ENCODE results near the gene RPP25L. TPM values are rescaled to one million over a fixed set of nuclear protein-coding genes. Genes with fewer than 3 reads are reported as not detected.

The RPP25L gene
- total RNA-seq, 1 donor from 2014 or later: 16.2 TPM

DNA sequence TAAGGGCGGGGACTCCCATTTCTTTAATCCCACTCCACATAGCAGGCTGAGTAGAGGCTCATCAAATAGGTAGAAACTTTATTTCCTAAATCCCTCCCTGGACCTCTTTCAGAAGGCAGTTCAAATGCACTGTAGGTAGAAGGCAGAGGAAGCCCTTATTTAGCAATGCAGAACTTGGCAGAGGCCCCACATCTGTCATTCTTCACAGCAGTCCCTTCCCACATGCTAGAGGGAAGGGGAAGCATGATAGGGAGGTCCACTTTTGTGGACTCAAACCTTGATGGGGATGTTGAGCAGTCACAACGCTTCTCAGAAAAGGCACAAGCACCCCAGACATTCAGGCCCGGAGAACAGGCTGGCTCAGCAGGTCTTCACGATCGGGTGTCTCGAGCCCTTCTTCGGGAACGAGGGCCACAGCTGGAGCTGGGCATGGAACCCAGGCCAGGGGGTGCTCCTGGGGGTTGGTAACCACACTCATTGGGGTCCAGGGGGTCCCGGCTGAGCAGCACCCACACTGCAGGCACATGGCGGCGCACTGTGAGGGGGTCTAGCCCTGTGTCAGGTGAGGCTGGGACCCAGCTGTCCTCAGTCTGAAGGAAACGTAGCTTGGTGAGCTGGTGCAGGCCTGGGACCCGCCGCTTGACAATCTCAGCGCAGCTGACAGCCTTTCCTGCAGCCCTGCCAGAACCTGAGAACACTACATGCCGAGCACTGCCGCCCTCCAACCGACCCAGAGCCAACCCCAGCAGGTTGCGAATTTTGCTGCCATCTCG lies 1.3 kb downstream of the RPP25L start:
- Mint-ChIP-seq H3K9me3 (ENCODE audit: unreplicated experiment) (no peaks in the 10 kb centered on the region), H3K27ac (ENCODE audit: unreplicated experiment) (no peak overlapping the region), H3K36me3 (ENCODE audit: unreplicated experiment) (peaks cover 5% of the 10 kb centered on the region), H3K4me1 (ENCODE audit: unreplicated experiment) (peaks cover 19% of the 10 kb centered on the region), H3K27me3 (ENCODE audit: unreplicated experiment) (no peaks in the 10 kb centered on the region), H3K4me3 (ENCODE audit: unreplicated experiment) (peak overlapping the region; percentile 26)
- no peak for DNase-seq (ENCODE audit: extremely low spot score, unreplicated experiment)
- TF ChIP-seq, protein P1, sequence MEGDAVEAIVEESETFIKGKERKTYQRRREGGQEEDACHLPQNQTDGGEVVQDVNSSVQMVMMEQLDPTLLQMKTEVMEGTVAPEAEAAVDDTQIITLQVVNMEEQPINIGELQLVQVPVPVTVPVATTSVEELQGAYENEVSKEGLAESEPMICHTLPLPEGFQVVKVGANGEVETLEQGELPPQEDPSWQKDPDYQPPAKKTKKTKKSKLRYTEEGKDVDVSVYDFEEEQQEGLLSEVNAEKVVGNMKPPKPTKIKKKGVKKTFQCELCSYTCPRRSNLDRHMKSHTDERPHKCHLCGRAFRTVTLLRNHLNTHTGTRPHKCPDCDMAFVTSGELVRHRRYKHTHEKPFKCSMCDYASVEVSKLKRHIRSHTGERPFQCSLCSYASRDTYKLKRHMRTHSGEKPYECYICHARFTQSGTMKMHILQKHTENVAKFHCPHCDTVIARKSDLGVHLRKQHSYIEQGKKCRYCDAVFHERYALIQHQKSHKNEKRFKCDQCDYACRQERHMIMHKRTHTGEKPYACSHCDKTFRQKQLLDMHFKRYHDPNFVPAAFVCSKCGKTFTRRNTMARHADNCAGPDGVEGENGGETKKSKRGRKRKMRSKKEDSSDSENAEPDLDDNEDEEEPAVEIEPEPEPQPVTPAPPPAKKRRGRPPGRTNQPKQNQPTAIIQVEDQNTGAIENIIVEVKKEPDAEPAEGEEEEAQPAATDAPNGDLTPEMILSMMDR (IDR thresholded peaks at IDR 0.05): no peak

DNA sequence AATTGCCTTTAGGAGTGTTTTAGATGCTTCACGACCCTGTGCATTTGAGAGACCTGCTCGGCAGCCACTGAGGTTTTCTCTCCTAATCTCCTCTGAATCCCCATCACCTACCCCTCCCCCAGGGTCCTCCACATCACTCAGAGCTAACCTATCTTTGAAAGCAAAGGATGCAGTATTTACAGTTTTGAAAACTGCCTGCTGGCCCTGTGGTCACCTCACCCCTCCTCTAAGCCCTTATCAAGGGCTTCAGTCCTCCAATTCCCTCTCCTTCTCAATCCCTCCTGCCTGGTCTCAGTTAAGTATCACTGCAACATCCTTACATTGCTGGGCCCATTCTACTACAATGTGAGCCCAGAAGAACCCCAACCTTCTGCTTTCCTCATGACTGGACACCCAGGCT lies 4.6 kb downstream of the RPP25L start:
- no peaks in the 10 kb centered on the region for H3K9me3 Mint-ChIP-seq (ENCODE audit: unreplicated experiment)
- TF ChIP-seq, protein P1 (IDR thresholded peaks at IDR 0.05): no peak
- no peak overlapping the region for H3K4me3 Mint-ChIP-seq (ENCODE audit: unreplicated experiment)
- H3K4me1 Mint-ChIP-seq (ENCODE audit: unreplicated experiment): peaks cover 12% of the 10 kb centered on the region
- no peak overlapping the region for H3K27ac Mint-ChIP-seq (ENCODE audit: unreplicated experiment)
- H3K27me3 Mint-ChIP-seq (ENCODE audit: unreplicated experiment): peaks cover 11% of the 10 kb centered on the region
- H3K36me3 Mint-ChIP-seq (ENCODE audit: unreplicated experiment): no peaks in the 10 kb centered on the region
- DNase-seq (ENCODE audit: extremely low spot score, unreplicated experiment): no peak

DNA sequence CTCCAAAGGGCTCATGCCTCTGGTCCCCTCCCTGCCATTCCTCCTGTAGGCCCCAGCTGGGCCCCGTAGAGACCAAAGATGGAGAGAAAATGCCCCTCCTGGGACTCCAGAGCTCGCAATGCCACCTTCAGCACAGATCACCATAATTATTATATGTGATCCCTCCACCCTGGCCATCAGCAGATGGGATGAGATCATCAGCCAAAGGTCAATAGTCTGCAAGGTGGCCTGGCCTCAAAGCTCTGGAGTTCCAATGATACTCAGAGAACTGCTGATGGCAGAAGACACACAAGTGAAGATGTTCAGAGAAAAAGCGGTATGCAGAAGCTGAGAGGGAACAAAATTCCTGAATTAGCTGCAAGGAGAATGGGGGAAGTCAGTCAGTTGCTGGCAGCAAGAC lies 5.0 kb downstream of the RPP25L start:
- TF ChIP-seq, protein P1 (IDR thresholded peaks at IDR 0.05): no peak
- peaks cover 8% of the 10 kb centered on the region for H3K4me1 Mint-ChIP-seq (ENCODE audit: unreplicated experiment)
- no peak overlapping the region for H3K27ac Mint-ChIP-seq (ENCODE audit: unreplicated experiment)
- H3K4me3 Mint-ChIP-seq (ENCODE audit: unreplicated experiment): no peak overlapping the region
- no peak for DNase-seq (ENCODE audit: extremely low spot score, unreplicated experiment)
- H3K36me3 Mint-ChIP-seq (ENCODE audit: unreplicated experiment): no peaks in the 10 kb centered on the region
- peaks cover 11% of the 10 kb centered on the region for H3K27me3 Mint-ChIP-seq (ENCODE audit: unreplicated experiment)
- H3K9me3 Mint-ChIP-seq (ENCODE audit: unreplicated experiment): no peaks in the 10 kb centered on the region

DNA sequence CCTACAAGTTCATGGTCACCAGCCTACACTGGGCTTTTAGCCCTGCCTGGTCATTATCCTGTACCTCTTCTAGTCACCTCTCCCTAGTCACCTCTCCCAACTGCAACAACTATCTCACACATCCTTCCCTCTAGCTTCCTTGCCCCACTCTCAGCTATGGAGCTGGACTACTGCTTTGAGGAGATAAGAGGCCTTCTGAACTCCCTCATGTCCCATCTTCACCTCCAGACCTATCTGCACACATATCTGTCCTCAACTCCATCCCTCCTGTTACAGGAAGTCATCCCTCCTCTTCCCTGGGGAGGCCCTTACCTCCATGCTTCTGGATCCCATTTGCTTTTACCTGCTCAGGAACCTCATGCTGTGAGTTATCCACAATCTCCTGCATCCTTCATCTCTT lies 5.7 kb downstream of the RPP25L start:
- H3K36me3 Mint-ChIP-seq (ENCODE audit: unreplicated experiment): no peaks in the 10 kb centered on the region
- no peak for DNase-seq (ENCODE audit: extremely low spot score, unreplicated experiment)
- H3K4me3 Mint-ChIP-seq (ENCODE audit: unreplicated experiment): no peak overlapping the region
- peaks cover 2% of the 10 kb centered on the region for H3K4me1 Mint-ChIP-seq (ENCODE audit: unreplicated experiment)
- peaks cover 15% of the 10 kb centered on the region for H3K27me3 Mint-ChIP-seq (ENCODE audit: unreplicated experiment)
- H3K27ac Mint-ChIP-seq (ENCODE audit: unreplicated experiment): no peak overlapping the region
- H3K9me3 Mint-ChIP-seq (ENCODE audit: unreplicated experiment): no peaks in the 10 kb centered on the region
- TF ChIP-seq, protein P1 (IDR thresholded peaks at IDR 0.05): no peak

DNA sequence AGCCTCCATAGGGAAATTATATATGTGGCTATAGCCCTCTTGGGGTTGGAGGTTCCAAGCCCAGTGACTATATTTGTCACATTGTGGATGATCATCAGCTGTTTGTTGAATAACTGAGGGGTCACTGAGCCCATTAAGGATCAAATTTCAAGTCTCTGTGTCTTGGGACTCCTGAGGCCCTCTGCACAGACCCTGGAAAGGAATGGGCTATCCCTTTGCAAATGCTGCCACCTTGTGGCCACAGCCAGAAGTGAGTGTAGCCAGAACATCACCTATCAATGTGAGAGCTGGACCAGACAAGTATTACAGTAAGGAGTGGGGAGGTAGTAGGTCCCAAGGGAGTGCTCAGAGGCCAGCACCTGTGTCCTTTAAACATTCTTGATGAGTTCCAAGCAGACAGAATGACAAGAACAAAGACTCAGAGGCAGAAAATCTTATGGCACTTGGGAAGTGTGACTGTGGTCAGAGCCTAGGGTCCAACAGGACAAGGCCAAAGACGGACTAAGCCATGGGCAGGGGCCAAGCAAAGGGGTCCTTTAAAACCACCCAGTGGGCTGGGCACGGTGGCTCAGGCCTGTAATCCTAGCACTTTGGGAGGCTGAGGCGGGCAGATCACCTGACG lies 8.2 kb downstream of the RPP25L start:
- Mint-ChIP-seq H3K4me1 (ENCODE audit: unreplicated experiment) (no peaks in the 10 kb centered on the region), H3K27me3 (ENCODE audit: unreplicated experiment) (peaks cover 25% of the 10 kb centered on the region), H3K27ac (ENCODE audit: unreplicated experiment) (no peak overlapping the region), H3K9me3 (ENCODE audit: unreplicated experiment) (no peaks in the 10 kb centered on the region), H3K4me3 (ENCODE audit: unreplicated experiment) (no peak overlapping the region), H3K36me3 (ENCODE audit: unreplicated experiment) (no peaks in the 10 kb centered on the region)
- peak; percentile 92 for DNase-seq (ENCODE audit: extremely low spot score, unreplicated experiment)
- TF ChIP-seq, protein P1 (IDR thresholded peaks at IDR 0.05): peak; percentile 97

Data from osteocyte (in vitro differentiated cells).